Astrocyte of the cerebellum (primary cell): ENCODE results near the gene EEF1B2.
"Not testable (repeated sequence)": the region's sequence is repeated elsewhere in the genome, so short reads cannot be mapped to it uniquely, and the experiment has no call there.

Experiments
- DNase-seq: peaks from one replicate; pipeline ENCODE4 v3.0.0-alpha.2; 2011; ENCODE audit warnings: low read depth
- H3K4me3 ChIP-seq: 2 replicates; pipeline ENCODE4 v1.5.1; 2011; ENCODE audit warnings: mild to moderate bottlenecking, low read depth, low read length, moderate library complexity
- CTCF ChIP-seq: IDR thresholded peaks from 2 replicates; pipeline ENCODE4 v1.5.1; 2012; ENCODE audit warnings: low read length, low read depth, moderate library complexity, mild to moderate bottlenecking; ENCODE audit errors: missing control alignments
- in situ Hi-C: cut with HindIII; loops from 2 replicates; pipeline ENCODE4 v1.10.0; 2017; ENCODE audit warnings: low sequenced_read_pairs

The EEF1B2 gene

GRCh38 chr2:206201075-206201848, 41.6 kb downstream of the EEF1B2 start:
- no peak for TF ChIP-seq CTCF
- no peak overlapping the region for H3K4me3 ChIP-seq
- in situ Hi-C loops, result no loop called here
- no peak for DNase-seq

- TF ChIP-seq CTCF, result no peak
- in situ Hi-C loops, result no loop called here
- DNase-seq, result no peak
Measured at GRCh38 chr2:206202446-206202845, 42.8 kb downstream of the EEF1B2 start.

GRCh38 chr2:206203331-206203730, 43.6 kb downstream of the EEF1B2 start:
- in situ Hi-C loops, result no loop called here
- H3K4me3 ChIP-seq, result no peak overlapping the region
- no peak for TF ChIP-seq CTCF

More at GRCh38 chr2:206202446-206202845, 42.8 kb downstream of the EEF1B2 start:
- H3K4me3 ChIP-seq, result no peak overlapping the region

GRCh38 chr2:206204710-206205109, 45.0 kb downstream of the EEF1B2 start:
- TF ChIP-seq CTCF, result no peak
- DNase-seq, result no peak
- in situ Hi-C loops, result no loop called here

More at GRCh38 chr2:206203331-206203730, 43.6 kb downstream of the EEF1B2 start:
- no peak for DNase-seq

GRCh38 chr2:206207316-206207715, 47.6 kb downstream of the EEF1B2 start:
- in situ Hi-C loops, H3K4me3 ChIP-seq: not testable (repeated sequence)

More at GRCh38 chr2:206204710-206205109, 45.0 kb downstream of the EEF1B2 start:
- no peak overlapping the region for H3K4me3 ChIP-seq

GRCh38 chr2:206208900-206209299, 49.2 kb downstream of the EEF1B2 start:
- in situ Hi-C loops, result no loop called here
- TF ChIP-seq CTCF, result no peak
- no peak for DNase-seq
- no peak overlapping the region for H3K4me3 ChIP-seq

More at GRCh38 chr2:206207316-206207715, 47.6 kb downstream of the EEF1B2 start:
- DNase-seq, result not testable (repeated sequence)

- DNase-seq, result no peak
- no peak for TF ChIP-seq CTCF
- in situ Hi-C loops, result no loop called here
- H3K4me3 ChIP-seq, result no peak overlapping the region
Measured at GRCh38 chr2:206211657-206212255, 52.1 kb downstream of the EEF1B2 start.
